A549 (cell line): ENCODE measurements around the gene DNASE1L1. TPM values are rescaled to one million over a fixed set of nuclear protein-coding genes. Genes with fewer than 3 reads are reported as not detected.

Experiments used
- ATAC-seq, 2 experiments: fragments of 200-7000 bp in 1 of 2; fragments of >200 bp in 1 of 2; cut with Nextera tagmentation in 1 of 2; cut with Tn5 transposase in 1 of 2; 3 replicates each; pipeline versions ENCODE4 v1.8.0 to v1.9.1; 2018 to 2020; ENCODE audit warnings: mild to moderate bottlenecking in 1 of 2, moderate library complexity in 1 of 2
- CTCF ChIA-PET: fragments of 300-600 bp; sonication (Branson Sonifier 250); formaldehyde crosslinking; extraction: SDS; loops from one replicate; lab custom pipeline; 2021; ENCODE audit warnings: antibody characterized with exemption, inconsistent platforms; lab: Yijun Ruan, JAX
- POLR2A ChIA-PET: fragments of 350-600 bp; formaldehyde crosslinking; extraction: SDS; loops from one replicate; lab custom pipeline; 2021; ENCODE audit warnings: antibody characterized with exemption, inconsistent platforms; lab: Yijun Ruan, JAX
- DNase-seq, 2 experiments: peaks; one replicate each; pipeline versions ENCODE4 v3.0.0 to v3.0.0-alpha.2; 2011 to 2016; ENCODE audit warnings: low read depth in 1 of 2, low spot score in 1 of 2
- FAIRE-seq: peaks from 2 replicates; lab custom pipeline; 2011; peaks lifted over from hg19 to GRCh38; lab: Jason Lieb, UNC
- H3K27ac ChIP-seq, 2 experiments: fragments of >200 bp; sonication (Bioruptor Twin); formaldehyde crosslinking; 3 replicates each; pipeline ENCODE4 v1.5.1; 2016 to 2017
- H3K4me1 ChIP-seq: fragments of >200 bp; sonication (Bioruptor Twin); formaldehyde crosslinking; 3 replicates; pipeline ENCODE4 v1.6.1; 2016
- H3K4me2 ChIP-seq: fragments of >200 bp; sonication (Bioruptor Twin); formaldehyde crosslinking; 3 replicates; pipeline ENCODE4 v1.6.1; 2016
- H3K4me3 ChIP-seq: fragments of >200 bp; sonication (Bioruptor Twin); formaldehyde crosslinking; 3 replicates; pipeline ENCODE4 v1.5.1; 2016
- H3K9me3 ChIP-seq: fragments of >200 bp; sonication (Bioruptor Twin); formaldehyde crosslinking; 3 replicates; pipeline ENCODE4 v1.6.1; 2016
- BHLHE40 ChIP-seq: IDR thresholded peaks from 2 replicates; pipeline ENCODE4 v1.6.1; 2012; ENCODE audit warnings: low read depth, low read length, inconsistent platforms
- CEBPB ChIP-seq, 2 experiments: fragments of >200 bp in 1 of 2; sonication (Bioruptor Twin) in 1 of 2; formaldehyde crosslinking in 1 of 2; IDR thresholded peaks; 2 replicates each; pipeline ENCODE4 v1.6.1; 2012 to 2016
- CHD2 ChIP-seq: fragments of 150-350 bp; IDR thresholded peaks from 2 replicates; pipeline ENCODE4 v1.6.1; 2014; ENCODE audit warnings: low read length; ENCODE audit not compliant: partially characterized antibody
- CHD4 ChIP-seq: fragments of 200-600 bp; sonication (generic); IDR thresholded peaks from 2 replicates; pipeline ENCODE4 v1.6.1; 2016; ENCODE audit warnings: antibody characterized with exemption, mild to moderate bottlenecking, borderline replicate concordance
- EHMT2 ChIP-seq: fragments of 200-600 bp; sonication (generic); IDR thresholded peaks from 2 replicates; pipeline ENCODE4 v1.6.1; 2016; ENCODE audit warnings: antibody characterized with exemption, low read depth, mild to moderate bottlenecking, moderate library complexity
- ELK1 ChIP-seq: fragments of 150-350 bp; IDR thresholded peaks from 2 replicates; pipeline ENCODE4 v1.6.1; 2014; ENCODE audit warnings: low read depth, mild to moderate bottlenecking, low read length
- FOSL2 ChIP-seq, 2 experiments: fragments of 450-650 bp in 1 of 2; fragments of >200 bp in 1 of 2; sonication (Bioruptor Twin) in 1 of 2; formaldehyde crosslinking; IDR thresholded peaks; 2 replicates each; pipeline versions ENCODE4 v1.5.0 to v1.6.1; 2016 to 2020; ENCODE audit warnings: mild to moderate bottlenecking in 1 of 2, moderate library complexity in 1 of 2
- GATA3 ChIP-seq: IDR thresholded peaks from 2 replicates; pipeline ENCODE4 v1.6.1; 2012; ENCODE audit warnings: borderline replicate concordance
- HOXA7 ChIP-seq: fragments of 250-450 bp; sonication (Bioruptor Pico); IDR thresholded peaks from 2 replicates; pipeline ENCODE4 v1.5.0; 2020; ENCODE audit warnings: mild to moderate bottlenecking, moderate library complexity
- HOXB13 ChIP-seq: fragments of 250-450 bp; sonication (Bioruptor Pico); IDR thresholded peaks from 2 replicates; pipeline ENCODE4 v1.5.0; 2020; ENCODE audit warnings: low read depth, mild to moderate bottlenecking, moderate library complexity
- HOXB5 ChIP-seq: fragments of 250-450 bp; sonication (Bioruptor Pico); IDR thresholded peaks from 2 replicates; pipeline ENCODE4 v1.5.0; 2020; ENCODE audit warnings: mild to moderate bottlenecking, moderate library complexity
- JUN ChIP-seq, 2 experiments: fragments of >200 bp; sonication (Bioruptor Twin); formaldehyde crosslinking; IDR thresholded peaks; 2 replicates in 1 of 2; 3 replicates in 1 of 2; pipeline ENCODE4 v1.6.1; 2016 to 2017
- KDM1A ChIP-seq: fragments of 200-600 bp; sonication (generic); IDR thresholded peaks from 2 replicates; pipeline ENCODE4 v1.6.1; 2016; ENCODE audit warnings: low read depth, mild to moderate bottlenecking
- KDM5A ChIP-seq: fragments of 200-600 bp; sonication (generic); IDR thresholded peaks from 2 replicates; pipeline ENCODE4 v1.6.1; 2016; ENCODE audit warnings: antibody characterized with exemption, mild to moderate bottlenecking
- MYC ChIP-seq: IDR thresholded peaks from 2 replicates; pipeline ENCODE4 v1.6.1; 2012; ENCODE audit warnings: mild to moderate bottlenecking, inconsistent platforms, low read length, improper control_type of control experiment, borderline replicate concordance
- NPAS2 ChIP-seq: fragments of 250-450 bp; sonication (Bioruptor Pico); IDR thresholded peaks from 2 replicates; pipeline ENCODE4 v1.8.0; 2022; ENCODE audit warnings: mild to moderate bottlenecking, moderate library complexity, borderline replicate concordance
- NR3C1 ChIP-seq: fragments of >200 bp; sonication (Bioruptor Twin); formaldehyde crosslinking; IDR thresholded peaks from 3 replicates; pipeline ENCODE4 v1.6.1; 2017
- PHF8 ChIP-seq: fragments of 200-600 bp; sonication (generic); IDR thresholded peaks from 2 replicates; pipeline ENCODE4 v1.6.1; 2016; ENCODE audit warnings: low read depth, mild to moderate bottlenecking, antibody characterized with exemption, moderate library complexity, borderline replicate concordance
- POLR2AphosphoS2 ChIP-seq: conservative IDR thresholded peaks from 2 replicates; pipeline ENCODE4 v1.6.1; 2012; ENCODE audit warnings: low read length, improper control_type of control experiment, inconsistent platforms
- RARB ChIP-seq: fragments of 250-450 bp; sonication (Bioruptor Pico); IDR thresholded peaks from 2 replicates; pipeline ENCODE4 v1.8.0; 2021; ENCODE audit warnings: mild to moderate bottlenecking, moderate library complexity
- RCOR1 ChIP-seq: fragments of 150-350 bp; IDR thresholded peaks from 2 replicates; pipeline ENCODE4 v1.6.1; 2014; ENCODE audit warnings: antibody characterized with exemption, low read length, low read depth
- REST ChIP-seq: fragments of 200-600 bp; sonication (generic); IDR thresholded peaks from 2 replicates; pipeline ENCODE4 v1.6.1; 2016; ENCODE audit warnings: antibody characterized with exemption, mild to moderate bottlenecking, moderate library complexity
- ZC3H11A ChIP-seq: fragments of 450-650 bp; IDR thresholded peaks from 2 replicates; pipeline ENCODE4 v1.6.1; 2014; ENCODE audit warnings: antibody characterized with exemption, mild to moderate bottlenecking
- ZNF302 ChIP-seq: fragments of 250-450 bp; sonication (Bioruptor Pico); IDR thresholded peaks from 2 replicates; pipeline ENCODE4 v1.9.0; 2021; ENCODE audit warnings: inconsistent platforms, mild to moderate bottlenecking, moderate library complexity
- ZSCAN20 ChIP-seq: fragments of 250-450 bp; sonication (Bioruptor Pico); IDR thresholded peaks from 2 replicates; pipeline ENCODE4 v1.8.0; 2022; ENCODE audit warnings: mild to moderate bottlenecking, moderate library complexity
- WGBS: methylation state at CpG from one replicate; pipeline ENCODE4 v1.1.6; 2017; ENCODE audit errors: missing lambda C conversion rate; 5-methylcytosine and 5-hydroxymethylcytosine counted together
- polyA plus RNA-seq, 4 experiments: library from polyadenylated mRNA; depleted of rRNA in 3 of 4; stranded (reverse); fragments of >200 nt; fragmentation: RNase III in 1 of 4; extraction: RNeasy Plus Mini Kit Qiagen cat#74134 plus additional on column Dnase treatment in 1 of 4; gene quantifications; 2 replicates in 3 of 4; 3 replicates in 1 of 4; pipeline ENCODE4 v1.2.3, GENCODE V29; 2011 to 2017
- TF ChIP-seq, protein P1 (sequence below): fragments of 450-650 bp; IDR thresholded peaks from 2 replicates; pipeline ENCODE4 v1.6.1; 2014; ENCODE audit warnings: antibody characterized with exemption
- TF ChIP-seq, protein P2 (sequence below): fragments of 250-450 bp; sonication (Bioruptor Pico); IDR thresholded peaks from 2 replicates; pipeline ENCODE4 v1.5.0; 2021; ENCODE audit warnings: mild to moderate bottlenecking, moderate library complexity, borderline replicate concordance
- TF ChIP-seq, protein P3 (sequence below): fragments of >200 bp; sonication (Bioruptor Twin); formaldehyde crosslinking; IDR thresholded peaks from 3 replicates; pipeline ENCODE4 v1.5.1; 2016

Gene DNASE1L1
- polyA plus RNA-seq, 2 of the 4 experiments (the other 2 are of a cell fraction), result 14.3 to 24.5 TPM

DNA sequence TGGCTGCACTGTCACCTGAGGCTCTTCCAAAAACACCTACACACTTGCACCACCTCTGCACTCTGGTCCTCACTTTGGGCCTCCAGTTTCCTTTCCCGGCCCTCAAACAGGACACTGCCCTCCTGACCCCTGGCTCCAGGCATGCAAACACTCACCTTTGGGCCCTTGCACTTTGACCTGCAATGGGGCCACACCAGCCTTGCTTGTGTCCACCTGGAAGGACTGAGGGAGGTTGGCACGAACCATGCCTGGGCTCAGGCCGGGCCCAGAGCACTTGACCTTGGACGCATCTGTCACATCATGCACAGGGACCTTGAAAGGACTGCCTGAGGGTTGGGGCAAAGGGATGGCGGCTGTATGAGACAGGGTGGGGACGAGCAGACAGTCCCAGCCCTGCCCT lies 50.2 kb downstream of the DNASE1L1 start:
- TF ChIP-seq BHLHE40, result no peak
- TF ChIP-seq HOXB13, result no peak
- no peak; a peak in 1 of 5 replicates for TF ChIP-seq JUN (IDR thresholded peaks at IDR 0.05)
- no peak for TF ChIP-seq ZSCAN20 (CRISPR knock-in tag)
- TF ChIP-seq KDM5A, result no peak
- TF ChIP-seq HOXA7 (CRISPR knock-in tag), result no peak
- no peak for TF ChIP-seq MYC
- TF ChIP-seq RARB (CRISPR knock-in tag), result no peak
- TF ChIP-seq FOSL2 (IDR thresholded peaks at IDR 0.05), result no peak
- no peak for TF ChIP-seq FOSL2 (CRISPR knock-in tag; IDR thresholded peaks at IDR 0.05)
- TF ChIP-seq REST, result no peak
- TF ChIP-seq CEBPB (IDR thresholded peaks at IDR 0.05), result no peak
- no peak for TF ChIP-seq PHF8
- TF ChIP-seq ZC3H11A, result no peak
- TF ChIP-seq, protein P1, sequence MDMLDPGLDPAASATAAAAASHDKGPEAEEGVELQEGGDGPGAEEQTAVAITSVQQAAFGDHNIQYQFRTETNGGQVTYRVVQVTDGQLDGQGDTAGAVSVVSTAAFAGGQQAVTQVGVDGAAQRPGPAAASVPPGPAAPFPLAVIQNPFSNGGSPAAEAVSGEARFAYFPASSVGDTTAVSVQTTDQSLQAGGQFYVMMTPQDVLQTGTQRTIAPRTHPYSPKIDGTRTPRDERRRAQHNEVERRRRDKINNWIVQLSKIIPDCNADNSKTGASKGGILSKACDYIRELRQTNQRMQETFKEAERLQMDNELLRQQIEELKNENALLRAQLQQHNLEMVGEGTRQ, result no peak
- TF ChIP-seq RCOR1, result no peak
- TF ChIP-seq EHMT2, result no peak
- TF ChIP-seq HOXB5 (CRISPR knock-in tag), result no peak
- TF ChIP-seq, protein P2, sequence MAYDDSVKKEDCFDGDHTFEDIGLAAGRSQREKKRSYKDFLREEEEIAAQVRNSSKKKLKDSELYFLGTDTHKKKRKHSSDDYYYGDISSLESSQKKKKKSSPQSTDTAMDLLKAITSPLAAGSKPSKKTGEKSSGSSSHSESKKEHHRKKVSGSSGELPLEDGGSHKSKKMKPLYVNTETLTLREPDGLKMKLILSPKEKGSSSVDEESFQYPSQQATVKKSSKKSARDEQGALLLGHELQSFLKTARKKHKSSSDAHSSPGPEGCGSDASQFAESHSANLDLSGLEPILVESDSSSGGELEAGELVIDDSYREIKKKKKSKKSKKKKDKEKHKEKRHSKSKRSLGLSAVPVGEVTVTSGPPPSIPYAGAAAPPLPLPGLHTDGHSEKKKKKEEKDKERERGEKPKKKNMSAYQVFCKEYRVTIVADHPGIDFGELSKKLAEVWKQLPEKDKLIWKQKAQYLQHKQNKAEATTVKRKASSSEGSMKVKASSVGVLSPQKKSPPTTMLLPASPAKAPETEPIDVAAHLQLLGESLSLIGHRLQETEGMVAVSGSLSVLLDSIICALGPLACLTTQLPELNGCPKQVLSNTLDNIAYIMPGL (CRISPR knock-in tag), result no peak
- no peak for TF ChIP-seq GATA3
- 90% methylated on average over 1 of the region's 6 CpGs for WGBS
- H3K9me3 ChIP-seq, result no peaks in the 10 kb centered on the region
- 0 out of 3 replicates have a peak overlapping the region, but pooled peaks have one; percentile 5 for H3K4me2 ChIP-seq
- POLR2A ChIA-PET, result no interaction called here
- H3K4me3 ChIP-seq, result no peak overlapping the region
- CTCF ChIA-PET, result no interaction called here
- ATAC-seq, result no peak
- FAIRE-seq, result no peak
- 0 out of 6 replicates have a peak overlapping the region, but pooled peaks of 1 of the 2 experiments have one; percentile 37 for H3K27ac ChIP-seq
- DNase-seq, result no peak
- peaks cover 57% of the 10 kb centered on the region for H3K4me1 ChIP-seq

GRCh38 chrX:154358011-154358410 lies 51.0 kb downstream of the DNASE1L1 start:
- H3K4me3 ChIP-seq, result no peak overlapping the region
- CTCF ChIA-PET, result interaction anchor here (1.8 kb wide), 1 partner anchor 16 kb away, joined by 11 read pairs; the partner anchor contains the start of gene FLNA
- DNase-seq (no peak), FAIRE-seq (no peak), ATAC-seq (no peak)
- no peak overlapping the region for H3K4me2 ChIP-seq
- whole genome bisulfite sequencing, result 100% methylated on average over 1 of the region's 11 CpGs
- peaks cover 65% of the 10 kb centered on the region for H3K4me1 ChIP-seq
- no peaks in the 10 kb centered on the region for H3K9me3 ChIP-seq
- POLR2A ChIA-PET, result no interaction called here
- 0 out of 6 replicates have a peak overlapping the region, but pooled peaks of 1 of the 2 experiments have one; percentile 21 for H3K27ac ChIP-seq
- TF ChIP-seq HOXA7 (CRISPR knock-in tag), result no peak
- no peak for TF ChIP-seq ELK1
- TF ChIP-seq PHF8, result no peak
- no peak for TF ChIP-seq CHD4
- TF ChIP-seq, protein P3, sequence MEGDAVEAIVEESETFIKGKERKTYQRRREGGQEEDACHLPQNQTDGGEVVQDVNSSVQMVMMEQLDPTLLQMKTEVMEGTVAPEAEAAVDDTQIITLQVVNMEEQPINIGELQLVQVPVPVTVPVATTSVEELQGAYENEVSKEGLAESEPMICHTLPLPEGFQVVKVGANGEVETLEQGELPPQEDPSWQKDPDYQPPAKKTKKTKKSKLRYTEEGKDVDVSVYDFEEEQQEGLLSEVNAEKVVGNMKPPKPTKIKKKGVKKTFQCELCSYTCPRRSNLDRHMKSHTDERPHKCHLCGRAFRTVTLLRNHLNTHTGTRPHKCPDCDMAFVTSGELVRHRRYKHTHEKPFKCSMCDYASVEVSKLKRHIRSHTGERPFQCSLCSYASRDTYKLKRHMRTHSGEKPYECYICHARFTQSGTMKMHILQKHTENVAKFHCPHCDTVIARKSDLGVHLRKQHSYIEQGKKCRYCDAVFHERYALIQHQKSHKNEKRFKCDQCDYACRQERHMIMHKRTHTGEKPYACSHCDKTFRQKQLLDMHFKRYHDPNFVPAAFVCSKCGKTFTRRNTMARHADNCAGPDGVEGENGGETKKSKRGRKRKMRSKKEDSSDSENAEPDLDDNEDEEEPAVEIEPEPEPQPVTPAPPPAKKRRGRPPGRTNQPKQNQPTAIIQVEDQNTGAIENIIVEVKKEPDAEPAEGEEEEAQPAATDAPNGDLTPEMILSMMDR, result no peak
- TF ChIP-seq NR3C1, result no peak
- no peak for TF ChIP-seq NPAS2 (CRISPR knock-in tag)
- TF ChIP-seq RCOR1, result no peak
- no peak for TF ChIP-seq CHD2
- TF ChIP-seq FOSL2 (IDR thresholded peaks at IDR 0.05), result no peak
- TF ChIP-seq FOSL2 (CRISPR knock-in tag; IDR thresholded peaks at IDR 0.05), result no peak
- no peak for TF ChIP-seq ZNF302
- TF ChIP-seq KDM1A, result no peak
- TF ChIP-seq POLR2AphosphoS2, result no peak
